Tibial nerve (tissue), 4 donors: ENCODE results near the gene CTBP2.

Source experiments
- EP300 ChIP-seq, 2 donors: sonication (generic); formaldehyde crosslinking; IDR thresholded peaks; one replicate each; pipeline ENCODE4 v1.6.1; 2017; ENCODE audit warnings: antibody characterized with exemption in 2 of 2, mild to moderate bottlenecking in 1 of 2
- POLR2A ChIP-seq, 2 donors: fragments of 450-650 bp; IDR thresholded peaks; one replicate each; pipeline ENCODE4 v1.6.1; 2017; ENCODE audit warnings: antibody characterized with exemption in 2 of 2, mild to moderate bottlenecking in 2 of 2, moderate library complexity in 2 of 2
- TF ChIP-seq, protein P1 (sequence below), 5 experiments: fragments of 200-600 bp in 3 of 5; fragments of 450-650 bp in 2 of 5; sonication (generic) in 3 of 5; IDR thresholded peaks; one replicate each; pipeline ENCODE4 v1.5.1; 2016 to 2019; ENCODE audit warnings: antibody characterized with exemption in 5 of 5, mild to moderate bottlenecking in 3 of 5, moderate library complexity in 2 of 5

DNA sequence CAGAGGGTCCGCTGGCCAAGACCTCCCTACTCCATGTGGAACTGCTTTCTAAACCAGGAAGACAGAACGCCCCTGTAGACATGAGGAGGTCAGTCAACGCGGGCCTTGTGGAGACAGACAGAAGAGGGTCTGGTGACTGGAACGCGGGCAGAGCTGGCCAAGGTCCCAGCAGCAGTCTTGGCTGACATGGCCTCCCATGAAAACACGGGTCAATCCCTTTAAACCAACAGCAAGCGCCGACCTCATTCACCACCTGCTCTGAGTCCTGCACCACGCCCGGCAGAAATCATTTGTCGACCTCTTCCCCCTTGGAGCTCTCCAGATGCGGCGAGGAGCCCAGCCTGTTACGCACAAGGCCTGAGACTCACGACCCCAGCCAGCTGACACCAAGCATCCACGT is 140.0 kb downstream of the CTBP2 start:
- TF ChIP-seq, protein P1, sequence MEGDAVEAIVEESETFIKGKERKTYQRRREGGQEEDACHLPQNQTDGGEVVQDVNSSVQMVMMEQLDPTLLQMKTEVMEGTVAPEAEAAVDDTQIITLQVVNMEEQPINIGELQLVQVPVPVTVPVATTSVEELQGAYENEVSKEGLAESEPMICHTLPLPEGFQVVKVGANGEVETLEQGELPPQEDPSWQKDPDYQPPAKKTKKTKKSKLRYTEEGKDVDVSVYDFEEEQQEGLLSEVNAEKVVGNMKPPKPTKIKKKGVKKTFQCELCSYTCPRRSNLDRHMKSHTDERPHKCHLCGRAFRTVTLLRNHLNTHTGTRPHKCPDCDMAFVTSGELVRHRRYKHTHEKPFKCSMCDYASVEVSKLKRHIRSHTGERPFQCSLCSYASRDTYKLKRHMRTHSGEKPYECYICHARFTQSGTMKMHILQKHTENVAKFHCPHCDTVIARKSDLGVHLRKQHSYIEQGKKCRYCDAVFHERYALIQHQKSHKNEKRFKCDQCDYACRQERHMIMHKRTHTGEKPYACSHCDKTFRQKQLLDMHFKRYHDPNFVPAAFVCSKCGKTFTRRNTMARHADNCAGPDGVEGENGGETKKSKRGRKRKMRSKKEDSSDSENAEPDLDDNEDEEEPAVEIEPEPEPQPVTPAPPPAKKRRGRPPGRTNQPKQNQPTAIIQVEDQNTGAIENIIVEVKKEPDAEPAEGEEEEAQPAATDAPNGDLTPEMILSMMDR (IDR thresholded peaks at IDR 0.05): no peak
- TF ChIP-seq POLR2A (IDR thresholded peaks at IDR 0.05) (no peak), EP300 (IDR thresholded peaks at IDR 0.05) (no peak)
